HEK293 (cell line): ENCODE results near the gene GSG1L.
A peak's percentile ranks its signal among the peaks of the same experiment; 100 is the strongest.

Source experiments
- CTCF ChIA-PET: fragments of 350-600 bp; formaldehyde crosslinking; extraction: SDS; loops from one replicate; lab custom pipeline; 2021; ENCODE audit warnings: antibody characterized with exemption; lab: Yijun Ruan, JAX
- POLR2A ChIA-PET: fragments of 300-600 bp; formaldehyde crosslinking; extraction: SDS; loops from one replicate; lab custom pipeline; 2020; ENCODE audit warnings: antibody characterized with exemption, inconsistent platforms; lab: Yijun Ruan, JAX
- H3K27ac ChIP-seq: fragments of 200-500 bp; sonication (Bioruptor generic); 2 replicates; pipeline ENCODE4 v1.5.1; 2014; ENCODE audit warnings: low read depth, low read length, control low read depth, inconsistent platforms; ENCODE audit errors: extremely low read depth
- H3K36me3 ChIP-seq, 2 experiments: fragments of 200-500 bp in 1 of 2; sonication (Bioruptor generic) in 1 of 2; 1 replicate in 1 of 2; 2 replicates in 1 of 2; pipeline ENCODE4 v1.5.1; 2014 to 2017; ENCODE audit warnings: inconsistent platforms in 2 of 2, low read length in 2 of 2; ENCODE audit not compliant: control insufficient read depth in 2 of 2, insufficient read depth in 1 of 2
- H3K4me1 ChIP-seq: fragments of 200-500 bp; sonication (Bioruptor generic); 2 replicates; pipeline ENCODE4 v1.5.1; 2014; ENCODE audit warnings: mild to moderate bottlenecking, low read length, inconsistent platforms; ENCODE audit not compliant: control insufficient read depth, insufficient read depth
- H3K4me3 ChIP-seq: 2 replicates; pipeline ENCODE4 v1.5.1; 2011; ENCODE audit warnings: low read depth, mild to moderate bottlenecking, control low read depth, low read length, moderate library complexity
- H3K9me3 ChIP-seq: fragments of 200-500 bp; sonication (Bioruptor generic); 2 replicates; pipeline ENCODE4 v1.5.1; 2014; ENCODE audit warnings: low read depth, low read length, inconsistent platforms; ENCODE audit not compliant: control insufficient read depth, insufficient read depth
- FEZF1 ChIP-seq: fragments of 450-650 bp; formaldehyde crosslinking; IDR thresholded peaks from 2 replicates; pipeline ENCODE4 v1.5.1; 2016; ENCODE audit warnings: missing biosample characterization, missing genetic modification characterization
- PRDM1 ChIP-seq: fragments of 450-650 bp; formaldehyde crosslinking; IDR thresholded peaks from 2 replicates; pipeline ENCODE4; 2016; ENCODE audit warnings: missing biosample characterization, missing genetic modification characterization
- YY1 ChIP-seq: fragments of 450-650 bp; formaldehyde crosslinking; IDR thresholded peaks from 2 replicates; pipeline ENCODE4 v1.5.1; 2018; ENCODE audit warnings: missing biosample characterization, missing genetic modification characterization
- ZBTB17 ChIP-seq: fragments of 450-650 bp; formaldehyde crosslinking; IDR thresholded peaks from 2 replicates; pipeline ENCODE4 v1.5.1; 2016; ENCODE audit warnings: missing biosample characterization, missing genetic modification characterization
- ZFHX2 ChIP-seq: fragments of 450-650 bp; formaldehyde crosslinking; conservative IDR thresholded peaks from 2 replicates; pipeline ENCODE4 v1.5.1; 2016; ENCODE audit warnings: missing biosample characterization, missing genetic modification characterization
- ZFP41 ChIP-seq: fragments of 450-650 bp; formaldehyde crosslinking; IDR thresholded peaks from 2 replicates; pipeline ENCODE4 v1.5.1; 2016; ENCODE audit warnings: missing biosample characterization, missing genetic modification characterization, borderline replicate concordance
- ZNF10 ChIP-seq: fragments of 450-650 bp; formaldehyde crosslinking; IDR thresholded peaks from 2 replicates; pipeline ENCODE4 v1.5.1; 2017; ENCODE audit warnings: missing biosample characterization, missing genetic modification characterization
- ZNF114 ChIP-seq: fragments of 450-650 bp; formaldehyde crosslinking; IDR thresholded peaks from 2 replicates; pipeline ENCODE4 v1.5.0; 2017; ENCODE audit warnings: missing biosample characterization, missing genetic modification characterization
- ZNF155 ChIP-seq: fragments of 450-650 bp; formaldehyde crosslinking; IDR thresholded peaks from 2 replicates; pipeline ENCODE4 v1.5.1; 2016; ENCODE audit warnings: missing biosample characterization, missing genetic modification characterization
- ZNF16 ChIP-seq: fragments of 450-650 bp; formaldehyde crosslinking; IDR thresholded peaks from 2 replicates; pipeline ENCODE4 v1.5.1; 2016; ENCODE audit warnings: low read depth, missing biosample characterization, missing genetic modification characterization
- ZNF19 ChIP-seq: fragments of 450-650 bp; formaldehyde crosslinking; IDR thresholded peaks from 2 replicates; pipeline ENCODE4; 2016; ENCODE audit warnings: missing biosample characterization, missing genetic modification characterization, low read depth
- ZNF24 ChIP-seq: fragments of 450-650 bp; formaldehyde crosslinking; IDR thresholded peaks from 2 replicates; pipeline ENCODE4 v1.5.1; 2016; ENCODE audit warnings: missing biosample characterization, missing genetic modification characterization
- ZNF433 ChIP-seq: fragments of 450-650 bp; formaldehyde crosslinking; IDR thresholded peaks from 2 replicates; pipeline ENCODE4 v1.5.1; 2016; ENCODE audit warnings: missing biosample characterization, missing genetic modification characterization, low read depth
- ZNF501 ChIP-seq: fragments of 450-650 bp; formaldehyde crosslinking; IDR thresholded peaks from 2 replicates; pipeline ENCODE4 v1.5.1; 2016; ENCODE audit warnings: missing biosample characterization, missing genetic modification characterization
- ZNF624 ChIP-seq: fragments of 450-650 bp; formaldehyde crosslinking; IDR thresholded peaks from 2 replicates; pipeline ENCODE4 v1.5.1; 2017; ENCODE audit warnings: missing biosample characterization, missing genetic modification characterization
- ZNF677 ChIP-seq: fragments of 450-650 bp; IDR thresholded peaks from 2 replicates; pipeline ENCODE4 v1.5.0; 2018; ENCODE audit warnings: missing biosample characterization, mild to moderate bottlenecking, missing genetic modification characterization, moderate library complexity
- ZNF76 ChIP-seq: fragments of 450-650 bp; formaldehyde crosslinking; IDR thresholded peaks from 2 replicates; pipeline ENCODE4; 2016; ENCODE audit warnings: low read depth, missing biosample characterization, missing genetic modification characterization, borderline replicate concordance
- ZNF776 ChIP-seq: fragments of 450-650 bp; formaldehyde crosslinking; IDR thresholded peaks from 2 replicates; pipeline ENCODE4 v1.5.0; 2017; ENCODE audit warnings: missing biosample characterization, missing genetic modification characterization, borderline replicate concordance
- ZNF791 ChIP-seq: fragments of 450-650 bp; formaldehyde crosslinking; IDR thresholded peaks from 2 replicates; pipeline ENCODE4 v1.5.1; 2016; ENCODE audit warnings: missing biosample characterization, missing genetic modification characterization
- ZNF837 ChIP-seq: fragments of 450-650 bp; formaldehyde crosslinking; IDR thresholded peaks from 2 replicates; pipeline ENCODE4 v1.5.1; 2016; ENCODE audit warnings: missing biosample characterization, missing genetic modification characterization
- TF ChIP-seq, protein P1 (sequence below): fragments of 450-650 bp; formaldehyde crosslinking; IDR thresholded peaks from 2 replicates; pipeline ENCODE4 v1.5.1; 2017; ENCODE audit warnings: missing biosample characterization, missing genetic modification characterization
- TF ChIP-seq, protein P2 (sequence below): fragments of 450-650 bp; formaldehyde crosslinking; IDR thresholded peaks from 2 replicates; pipeline ENCODE4 v1.5.1; 2016; ENCODE audit warnings: missing biosample characterization, missing genetic modification characterization
- TF ChIP-seq, protein P3 (sequence below): fragments of 450-650 bp; formaldehyde crosslinking; IDR thresholded peaks from 2 replicates; pipeline ENCODE4 v1.5.1; 2016; ENCODE audit warnings: missing biosample characterization, missing genetic modification characterization
- TF ChIP-seq, protein P4 (sequence below): fragments of 450-650 bp; formaldehyde crosslinking; IDR thresholded peaks from 2 replicates; pipeline ENCODE4 v1.5.1; 2017; ENCODE audit warnings: missing biosample characterization, mild to moderate bottlenecking, missing genetic modification characterization, moderate library complexity

The GSG1L gene

DNA sequence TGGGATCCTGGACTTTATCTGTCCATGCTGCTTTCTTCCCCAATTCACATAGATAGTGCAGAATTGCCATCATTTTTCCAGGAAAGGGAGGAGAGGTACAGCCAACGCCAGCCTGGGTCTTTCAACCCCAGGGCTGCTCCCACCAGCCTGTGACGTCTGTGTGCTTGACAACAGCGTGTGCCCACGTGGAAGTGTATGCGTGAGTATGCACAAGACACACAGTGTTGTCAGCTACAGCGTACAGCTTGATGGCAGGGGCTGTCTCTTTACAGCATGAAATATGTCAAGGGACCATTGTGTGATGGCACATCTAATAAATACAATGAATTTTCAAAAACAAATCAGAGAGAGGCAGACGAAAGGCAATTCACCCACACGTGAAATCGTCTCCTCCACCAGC lies 62.3 kb downstream of the GSG1L start:
- POLR2A ChIA-PET = no interaction called here
- TF ChIP-seq ZNF19 (no peak), ZFP41 (tag by site-specific recombination) (no peak), ZFHX2 (tag by site-specific recombination) (no peak), FEZF1 (tag by site-specific recombination) (no peak), ZNF677 (tag by site-specific recombination) (no peak), ZNF433 (tag by site-specific recombination) (no peak), ZNF24 (tag by site-specific recombination) (no peak)
- TF ChIP-seq, protein P1, sequence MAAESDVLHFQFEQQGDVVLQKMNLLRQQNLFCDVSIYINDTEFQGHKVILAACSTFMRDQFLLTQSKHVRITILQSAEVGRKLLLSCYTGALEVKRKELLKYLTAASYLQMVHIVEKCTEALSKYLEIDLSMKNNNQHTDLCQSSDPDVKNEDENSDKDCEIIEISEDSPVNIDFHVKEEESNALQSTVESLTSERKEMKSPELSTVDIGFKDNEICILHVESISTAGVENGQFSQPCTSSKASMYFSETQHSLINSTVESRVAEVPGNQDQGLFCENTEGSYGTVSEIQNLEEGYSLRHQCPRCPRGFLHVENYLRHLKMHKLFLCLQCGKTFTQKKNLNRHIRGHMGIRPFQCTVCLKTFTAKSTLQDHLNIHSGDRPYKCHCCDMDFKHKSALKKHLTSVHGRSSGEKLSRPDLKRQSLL (tag by site-specific recombination) = no peak
- TF ChIP-seq, protein P2, sequence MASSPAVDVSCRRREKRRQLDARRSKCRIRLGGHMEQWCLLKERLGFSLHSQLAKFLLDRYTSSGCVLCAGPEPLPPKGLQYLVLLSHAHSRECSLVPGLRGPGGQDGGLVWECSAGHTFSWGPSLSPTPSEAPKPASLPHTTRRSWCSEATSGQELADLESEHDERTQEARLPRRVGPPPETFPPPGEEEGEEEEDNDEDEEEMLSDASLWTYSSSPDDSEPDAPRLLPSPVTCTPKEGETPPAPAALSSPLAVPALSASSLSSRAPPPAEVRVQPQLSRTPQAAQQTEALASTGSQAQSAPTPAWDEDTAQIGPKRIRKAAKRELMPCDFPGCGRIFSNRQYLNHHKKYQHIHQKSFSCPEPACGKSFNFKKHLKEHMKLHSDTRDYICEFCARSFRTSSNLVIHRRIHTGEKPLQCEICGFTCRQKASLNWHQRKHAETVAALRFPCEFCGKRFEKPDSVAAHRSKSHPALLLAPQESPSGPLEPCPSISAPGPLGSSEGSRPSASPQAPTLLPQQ (tag by site-specific recombination) = no peak
- TF ChIP-seq, all 188 proteins: peak for 0
- Histone ChIP-seq H3K27ac (no peak overlapping the region), H3K4me1 (no peaks in the 10 kb centered on the region), H3K36me3 (no peaks in the 10 kb centered on the region), H3K9me3 (no peaks in the 10 kb centered on the region), H3K4me3 (no peak overlapping the region)
- CTCF ChIA-PET = interaction anchor here (0.5 to 0.7 kb wide), 2 partner anchors 30 to 167 kb away, joined by 3 read pairs; no protein-coding TSS in a partner anchor

DNA sequence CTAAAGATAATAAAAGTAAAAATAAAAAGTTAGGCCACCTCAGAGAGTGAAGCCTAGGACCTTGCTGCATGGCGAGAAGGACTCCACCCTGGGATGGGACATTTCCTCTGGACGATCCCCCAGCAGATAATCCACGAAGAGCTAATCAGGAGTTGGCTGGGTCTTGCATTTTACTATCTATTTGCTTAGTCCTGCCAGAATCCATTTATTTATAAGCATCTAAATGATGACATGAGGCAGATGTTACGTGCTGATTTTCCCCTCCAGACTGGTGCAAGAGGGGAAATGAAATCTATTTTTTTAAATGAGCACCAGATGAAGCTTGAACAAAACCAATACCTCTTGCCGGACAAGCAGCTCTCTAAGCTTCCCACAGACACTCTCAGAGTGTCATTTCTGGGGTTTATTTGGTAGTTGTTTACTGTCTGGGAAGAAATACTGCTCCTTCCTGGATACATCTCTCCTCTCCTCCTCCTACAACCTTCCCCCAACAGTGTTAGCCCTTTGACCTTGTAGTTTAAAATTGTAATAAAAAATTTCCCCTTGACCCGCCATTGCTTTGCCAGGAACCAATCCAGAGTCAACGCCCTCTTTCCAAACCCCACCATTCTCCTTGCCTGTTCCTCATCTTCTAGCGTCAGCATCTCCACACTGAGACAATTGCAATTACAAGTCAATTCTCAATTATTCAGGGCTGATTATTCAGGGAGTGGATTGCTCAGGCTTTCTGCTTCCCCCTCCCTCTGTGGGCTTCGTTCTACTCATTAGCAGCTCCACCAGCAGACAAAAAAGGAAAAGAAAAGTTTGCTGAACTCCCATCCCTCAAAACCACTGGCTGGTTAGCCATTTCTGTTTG lies 63.0 kb downstream of the GSG1L start:
- ChIA-PET CTCF (interaction anchor here (0.5 to 0.7 kb wide), 2 partner anchors 30 to 166 kb away, joined by 3 read pairs; no protein-coding TSS in a partner anchor), POLR2A (no interaction called here)
- TF ChIP-seq ZNF16 (tag by site-specific recombination) (no peak), ZBTB17 (tag by site-specific recombination) (peak; percentile 42; the same call in 1 of the 2 replicates)
- H3K36me3 ChIP-seq = no peaks in the 10 kb centered on the region
- H3K27ac ChIP-seq = no peak overlapping the region
- H3K4me3 ChIP-seq = no peak overlapping the region
- no peaks in the 10 kb centered on the region for H3K9me3 ChIP-seq
- H3K4me1 ChIP-seq = no peaks in the 10 kb centered on the region

DNA sequence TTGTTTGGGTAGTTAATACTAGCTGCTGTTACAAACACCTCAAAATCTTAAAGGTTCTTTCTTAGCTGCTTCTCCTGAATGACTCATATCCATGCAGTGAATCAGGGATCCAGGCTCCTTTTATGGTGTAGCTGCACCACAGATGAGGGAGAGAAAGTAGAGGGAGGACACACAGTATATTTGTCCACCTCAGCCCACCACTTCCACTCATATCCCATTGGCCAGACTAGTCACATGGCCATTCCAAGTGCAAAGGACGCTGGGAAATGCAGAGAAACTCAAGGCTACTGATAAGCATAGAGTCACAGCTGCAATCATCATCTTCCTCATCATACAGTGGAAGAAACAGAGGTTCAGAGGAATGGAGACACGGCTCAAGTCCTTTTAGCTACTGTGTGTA lies 63.8 kb downstream of the GSG1L start:
- Histone ChIP-seq H3K4me1 (no peaks in the 10 kb centered on the region), H3K36me3 (no peaks in the 10 kb centered on the region), H3K4me3 (no peak overlapping the region), H3K9me3 (no peaks in the 10 kb centered on the region), H3K27ac (no peak overlapping the region)
- CTCF ChIA-PET = no interaction called here
- POLR2A ChIA-PET = no interaction called here
- TF ChIP-seq PRDM1 (tag by site-specific recombination) (no peak), ZNF837 (no peak), ZNF791 (no peak), ZNF76 (tag by site-specific recombination) (no peak), FEZF1 (tag by site-specific recombination) (no peak), ZNF501 (tag by site-specific recombination) (no peak), ZNF10 (no peak), ZNF624 (no peak), YY1 (tag by site-specific recombination) (no peak), ZNF155 (no peak), ZNF776 (tag by site-specific recombination) (no peak), ZNF114 (no peak)
- TF ChIP-seq, protein P3, sequence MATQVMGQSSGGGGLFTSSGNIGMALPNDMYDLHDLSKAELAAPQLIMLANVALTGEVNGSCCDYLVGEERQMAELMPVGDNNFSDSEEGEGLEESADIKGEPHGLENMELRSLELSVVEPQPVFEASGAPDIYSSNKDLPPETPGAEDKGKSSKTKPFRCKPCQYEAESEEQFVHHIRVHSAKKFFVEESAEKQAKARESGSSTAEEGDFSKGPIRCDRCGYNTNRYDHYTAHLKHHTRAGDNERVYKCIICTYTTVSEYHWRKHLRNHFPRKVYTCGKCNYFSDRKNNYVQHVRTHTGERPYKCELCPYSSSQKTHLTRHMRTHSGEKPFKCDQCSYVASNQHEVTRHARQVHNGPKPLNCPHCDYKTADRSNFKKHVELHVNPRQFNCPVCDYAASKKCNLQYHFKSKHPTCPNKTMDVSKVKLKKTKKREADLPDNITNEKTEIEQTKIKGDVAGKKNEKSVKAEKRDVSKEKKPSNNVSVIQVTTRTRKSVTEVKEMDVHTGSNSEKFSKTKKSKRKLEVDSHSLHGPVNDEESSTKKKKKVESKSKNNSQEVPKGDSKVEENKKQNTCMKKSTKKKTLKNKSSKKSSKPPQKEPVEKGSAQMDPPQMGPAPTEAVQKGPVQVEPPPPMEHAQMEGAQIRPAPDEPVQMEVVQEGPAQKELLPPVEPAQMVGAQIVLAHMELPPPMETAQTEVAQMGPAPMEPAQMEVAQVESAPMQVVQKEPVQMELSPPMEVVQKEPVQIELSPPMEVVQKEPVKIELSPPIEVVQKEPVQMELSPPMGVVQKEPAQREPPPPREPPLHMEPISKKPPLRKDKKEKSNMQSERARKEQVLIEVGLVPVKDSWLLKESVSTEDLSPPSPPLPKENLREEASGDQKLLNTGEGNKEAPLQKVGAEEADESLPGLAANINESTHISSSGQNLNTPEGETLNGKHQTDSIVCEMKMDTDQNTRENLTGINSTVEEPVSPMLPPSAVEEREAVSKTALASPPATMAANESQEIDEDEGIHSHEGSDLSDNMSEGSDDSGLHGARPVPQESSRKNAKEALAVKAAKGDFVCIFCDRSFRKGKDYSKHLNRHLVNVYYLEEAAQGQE (tag by site-specific recombination) = no peak
- TF ChIP-seq, protein P4, sequence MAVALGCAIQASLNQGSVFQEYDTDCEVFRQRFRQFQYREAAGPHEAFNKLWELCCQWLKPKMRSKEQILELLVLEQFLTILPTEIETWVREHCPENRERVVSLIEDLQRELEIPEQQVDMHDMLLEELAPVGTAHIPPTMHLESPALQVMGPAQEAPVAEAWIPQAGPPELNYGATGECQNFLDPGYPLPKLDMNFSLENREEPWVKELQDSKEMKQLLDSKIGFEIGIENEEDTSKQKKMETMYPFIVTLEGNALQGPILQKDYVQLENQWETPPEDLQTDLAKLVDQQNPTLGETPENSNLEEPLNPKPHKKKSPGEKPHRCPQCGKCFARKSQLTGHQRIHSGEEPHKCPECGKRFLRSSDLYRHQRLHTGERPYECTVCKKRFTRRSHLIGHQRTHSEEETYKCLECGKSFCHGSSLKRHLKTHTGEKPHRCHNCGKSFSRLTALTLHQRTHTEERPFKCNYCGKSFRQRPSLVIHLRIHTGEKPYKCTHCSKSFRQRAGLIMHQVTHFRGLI (tag by site-specific recombination) = no peak
